HFF-Myc (cell line): ENCODE results near the gene RABGAP1.
A peak's percentile ranks its signal among the peaks of the same experiment; 100 is the strongest.

ENCODE experiments used
- DNase-seq: peaks from one replicate; pipeline ENCODE4 v3.0.0-alpha.2; 2011; ENCODE audit warnings: low read depth; ENCODE audit errors: extremely low read depth
- H3K4me3 ChIP-seq: replicated peaks from 2 replicates; pipeline ENCODE4 v1.5.1; 2011; ENCODE audit warnings: low read depth, mild to moderate bottlenecking, control low read depth, low read length
- CTCF ChIP-seq: IDR thresholded peaks from 2 replicates; pipeline ENCODE4 v1.5.1; 2012; ENCODE audit warnings: mild to moderate bottlenecking, low read depth, low read length, control low read depth; ENCODE audit errors: missing control alignments

Gene RABGAP1

GRCh38 chr9:123102375-123103113, 161.7 kb downstream of the RABGAP1 start:
- TF ChIP-seq CTCF = peak; percentile 10
- H3K4me3 ChIP-seq = no peak overlapping the region
- no peak for DNase-seq

GRCh38 chr9:123104807-123105206, 164.0 kb downstream of the RABGAP1 start:
- H3K4me3 ChIP-seq = no peak overlapping the region
- no peak for DNase-seq
- TF ChIP-seq CTCF = no peak

GRCh38 chr9:123105490-123105889, 164.7 kb downstream of the RABGAP1 start:
- DNase-seq = no peak
- H3K4me3 ChIP-seq = no peak overlapping the region
- no peak for TF ChIP-seq CTCF

GRCh38 chr9:123107639-123108285, 166.9 kb downstream of the RABGAP1 start:
- no peak for DNase-seq
- no peak overlapping the region for H3K4me3 ChIP-seq
- no peak for TF ChIP-seq CTCF

GRCh38 chr9:123108976-123109375, 168.2 kb downstream of the RABGAP1 start:
- no peak overlapping the region for H3K4me3 ChIP-seq
- no peak for DNase-seq
- TF ChIP-seq CTCF = no peak

- DNase-seq = no peak
- no peak overlapping the region for H3K4me3 ChIP-seq
- no peak for TF ChIP-seq CTCF
Observed at GRCh38 chr9:123109540-123110279, 168.9 kb downstream of the RABGAP1 start.
